OCI-LY7 (cell line): Measurements from ENCODE around the gene HOXD8. TPM values are rescaled to one million over a fixed set of nuclear protein-coding genes. Genes with fewer than 3 reads are reported as not detected.

Experiments used
- BruUV-seq: library from RNA; stranded (reverse); fragments of 400-500 nt; replicated peaks from 2 replicates; lab custom pipeline; 2021; lab: Mats Ljungman, UMichigan
- CTCF ChIA-PET: fragments of 300-600 bp; sonication (Branson Sonifier 250); formaldehyde crosslinking; loops from one replicate; lab custom pipeline; 2022; ENCODE audit warnings: antibody characterized with exemption; ENCODE audit not compliant: unreplicated experiment; lab: Charles Lee
- POLR2A ChIA-PET: fragments of 300-600 bp; sonication (Branson Sonifier 250); formaldehyde crosslinking; loops from one replicate; lab custom pipeline; 2022; ENCODE audit warnings: antibody characterized with exemption; lab: Charles Lee
- DNase-seq: peaks from one replicate; pipeline ENCODE4 v3.0.0-alpha.2; 2015; ENCODE audit warnings: low spot score
- H2AFZ ChIP-seq: fragments of 200-600 bp; sonication (generic), shearing (Covaris generic); 2 replicates; pipeline ENCODE4 v1.6.1; 2014; ENCODE audit warnings: mild to moderate bottlenecking, antibody characterized with exemption, low read length, moderate library complexity
- H3K27ac ChIP-seq: fragments of 200-600 bp; sonication (generic); 2 replicates; pipeline ENCODE4 v1.5.1; 2014; ENCODE audit warnings: mixed run types, low read depth, mild to moderate bottlenecking, moderate library complexity, low read length, inconsistent platforms; ENCODE audit not compliant: poor library complexity, severe bottlenecking
- H3K36me3 ChIP-seq: fragments of 200-600 bp; sonication (generic); 2 replicates; pipeline ENCODE4 v1.6.1; 2014; ENCODE audit warnings: mild to moderate bottlenecking, antibody characterized with exemption, low read length, moderate library complexity, mixed read lengths; ENCODE audit not compliant: insufficient read depth
- H3K4me1 ChIP-seq: fragments of 200-600 bp; sonication (generic); 2 replicates; pipeline ENCODE4 v1.5.1; 2014; ENCODE audit warnings: mild to moderate bottlenecking, low read length; ENCODE audit not compliant: insufficient read depth, poor library complexity, severe bottlenecking
- H3K4me2 ChIP-seq: fragments of 200-600 bp; sonication (generic); 2 replicates; pipeline ENCODE4 v1.6.1; 2014; ENCODE audit warnings: mild to moderate bottlenecking, low read length
- H3K4me3 ChIP-seq: fragments of 200-600 bp; sonication (generic); 2 replicates; pipeline ENCODE4 v1.5.1; 2014; ENCODE audit warnings: mild to moderate bottlenecking, low read depth, low read length; ENCODE audit not compliant: poor library complexity, severe bottlenecking
- H3K79me2 ChIP-seq: fragments of 200-600 bp; sonication (generic); 2 replicates; pipeline ENCODE4 v1.6.1; 2016; ENCODE audit warnings: low read depth, mild to moderate bottlenecking, low read length, moderate library complexity, mixed read lengths; ENCODE audit not compliant: insufficient read depth
- H3K9me2 ChIP-seq: fragments of 200-600 bp; sonication (generic); 2 replicates; pipeline ENCODE4 v1.6.1; 2016; ENCODE audit warnings: mild to moderate bottlenecking, low read length, mixed read lengths; ENCODE audit not compliant: insufficient read depth
- H3K9me3 ChIP-seq: fragments of 200-600 bp; sonication (generic); 2 replicates; pipeline ENCODE4 v1.6.1; 2014; ENCODE audit warnings: mild to moderate bottlenecking, mixed run types, low read length, mixed read lengths
- H4K20me1 ChIP-seq: fragments of 200-600 bp; sonication (generic); 2 replicates; pipeline ENCODE4 v1.6.1; 2014; ENCODE audit warnings: mild to moderate bottlenecking, antibody characterized with exemption, low read length, moderate library complexity, mixed read lengths; ENCODE audit not compliant: insufficient read depth
- CTCF ChIP-seq: fragments of 200-600 bp; sonication (generic); conservative IDR thresholded peaks from 2 replicates; pipeline ENCODE4 v1.5.1; 2014; ENCODE audit warnings: mild to moderate bottlenecking, antibody characterized with exemption, low read length, moderate library complexity, mixed read lengths
- EZH2phosphoT487 ChIP-seq: fragments of 200-600 bp; sonication (generic); IDR thresholded peaks from 2 replicates; pipeline ENCODE4 v1.6.1; 2018; ENCODE audit warnings: low read depth, borderline replicate concordance, mild to moderate bottlenecking, mixed run types, antibody characterized with exemption, low read length, moderate library complexity, mixed read lengths
- intact Hi-C: fragments of 100-400 bp; cut with micrococcal nuclease; formaldehyde crosslinking; loops from one replicate; pipeline ENCODE4 v1.10.0; 2022; ENCODE audit not compliant: unreplicated experiment
- total RNA-seq, 2 experiments: library from RNA; depleted of rRNA in 1 of 2; stranded (reverse); fragments of >200 nt in 1 of 2; shearing (Covaris generic) in 1 of 2; gene quantifications; 2 replicates each; pipeline ENCODE4 v1.2.3, GENCODE V29; 2014 to 2022

Gene HOXD8
- total RNA-seq, 2 experiments from 2014 or later = not detected

- H3K9me2 ChIP-seq = no peaks in the 10 kb centered on the region
- no peaks in the 10 kb centered on the region for H3K9me3 ChIP-seq
- DNase-seq = no peak
- no peak overlapping the region for H3K27ac ChIP-seq
- BruUV-seq = no TSS peak
- H2AFZ ChIP-seq = no peak overlapping the region
- H3K4me1 ChIP-seq = no peaks in the 10 kb centered on the region
- H3K36me3 ChIP-seq = no peaks in the 10 kb centered on the region
- intact Hi-C loops = no loop called here
- TF ChIP-seq EZH2phosphoT487 (no peak), CTCF (no peak)
- no peaks in the 10 kb centered on the region for H3K79me2 ChIP-seq
- ChIA-PET POLR2A (no interaction called here), CTCF (no interaction called here)
- no peak overlapping the region for H3K4me3 ChIP-seq
- no peak overlapping the region for H3K4me2 ChIP-seq
- no peaks in the 10 kb centered on the region for H4K20me1 ChIP-seq
These were observed 48.7 kb downstream of the HOXD8 start for GRCh38 chr2:176178038-176178756.

- no TSS peak for BruUV-seq
- CTCF ChIA-PET = no interaction called here
- intact Hi-C loops = no loop called here
- Histone ChIP-seq H3K4me3 (no peak overlapping the region), H3K9me2 (no peaks in the 10 kb centered on the region), H3K4me2 (no peak overlapping the region), H4K20me1 (no peaks in the 10 kb centered on the region), H3K36me3 (no peaks in the 10 kb centered on the region), H3K79me2 (no peaks in the 10 kb centered on the region), H3K27ac (no peak overlapping the region), H2AFZ (no peak overlapping the region), H3K9me3 (no peaks in the 10 kb centered on the region), H3K4me1 (no peaks in the 10 kb centered on the region)
- POLR2A ChIA-PET = no interaction called here
- no peak for TF ChIP-seq CTCF
- TF ChIP-seq EZH2phosphoT487 = no peak
- DNase-seq = no peak
These were observed 49.3 kb downstream of the HOXD8 start for GRCh38 chr2:176178757-176179295.

- Histone ChIP-seq H3K9me3 (no peaks in the 10 kb centered on the region), H3K9me2 (no peaks in the 10 kb centered on the region), H3K4me2 (no peak overlapping the region), H3K79me2 (no peaks in the 10 kb centered on the region), H3K4me1 (no peaks in the 10 kb centered on the region), H4K20me1 (no peaks in the 10 kb centered on the region), H2AFZ (no peak overlapping the region), H3K27ac (no peak overlapping the region), H3K36me3 (no peaks in the 10 kb centered on the region), H3K4me3 (no peak overlapping the region)
- BruUV-seq = no TSS peak
- CTCF ChIA-PET = no interaction called here
- DNase-seq = no peak
- TF ChIP-seq CTCF = no peak
- no peak for TF ChIP-seq EZH2phosphoT487
- POLR2A ChIA-PET = interaction anchor here (1.1 kb wide), 1 partner anchor 11 kb away, joined by 3 read pairs; no protein-coding TSS in a partner anchor
- intact Hi-C loops = no loop called here
These were observed 52.0 kb downstream of the HOXD8 start for GRCh38 chr2:176181551-176181950.
